Liver (tissue), 9 donors: Measurements from ENCODE around the gene PLB1. TPM values are rescaled to one million over a fixed set of nuclear protein-coding genes. Genes with fewer than 3 reads are reported as not detected.

Experiments
- DNase-seq: peaks from one replicate; pipeline ENCODE4 v3.0.0-alpha.2; 2017; ENCODE audit warnings: low spot score
- H3K27ac ChIP-seq, 2 donors: one replicate each; pipeline ENCODE4 v1.7.0; 2013; ENCODE audit warnings: inconsistent platforms in 2 of 2, low read length in 2 of 2, control low read depth in 1 of 2, low read depth in 1 of 2, mild to moderate bottlenecking in 1 of 2
- H3K27me3 ChIP-seq, 4 donors: one replicate each; pipeline versions ENCODE4 v1.6.1 to v1.7.0; 2013; ENCODE audit warnings: low read length in 3 of 4, inconsistent platforms in 1 of 4, mild to moderate bottlenecking in 1 of 4, moderate library complexity in 1 of 4; ENCODE audit not compliant: control insufficient read depth in 4 of 4, insufficient read depth in 4 of 4
- H3K36me3 ChIP-seq, 4 donors: one replicate each; pipeline versions ENCODE4 v1.6.1 to v1.7.0; 2013; ENCODE audit warnings: low read length in 3 of 4, mild to moderate bottlenecking in 3 of 4, low read depth in 1 of 4, moderate library complexity in 1 of 4; ENCODE audit not compliant: control insufficient read depth in 4 of 4, insufficient read depth in 3 of 4
- H3K4me1 ChIP-seq, 4 donors: one replicate each; pipeline versions ENCODE4 v1.6.1 to v1.7.0; 2013; ENCODE audit warnings: low read length in 3 of 4, mild to moderate bottlenecking in 3 of 4, moderate library complexity in 1 of 4; ENCODE audit not compliant: control insufficient read depth in 4 of 4, insufficient read depth in 4 of 4
- H3K4me3 ChIP-seq, 3 donors: one replicate each; pipeline versions ENCODE4 v1.6.1 to v1.7.0; 2013; ENCODE audit warnings: low read length in 3 of 3, control low read depth in 1 of 3, low read depth in 1 of 3, mild to moderate bottlenecking in 1 of 3
- H3K9ac ChIP-seq, 2 donors: one replicate each; pipeline ENCODE4 v1.7.0; 2013; ENCODE audit warnings: low read length in 2 of 2, mild to moderate bottlenecking in 2 of 2, moderate library complexity in 2 of 2, control low read depth in 1 of 2, low read depth in 1 of 2
- H3K9me3 ChIP-seq, 4 donors: one replicate each; pipeline versions ENCODE4 v1.6.1 to v1.7.0; 2013; ENCODE audit warnings: low read length in 3 of 4; ENCODE audit not compliant: control insufficient read depth in 4 of 4
- EGR1 ChIP-seq, 2 donors: IDR thresholded peaks; 2 replicates each; pipeline ENCODE4 v1.6.1; 2016 to 2018; ENCODE audit warnings: antibody characterized with exemption in 2 of 2, low read depth in 2 of 2
- FOXA1 ChIP-seq: IDR thresholded peaks from 2 replicates; pipeline ENCODE4 v1.6.1; 2016; ENCODE audit warnings: antibody characterized with exemption
- FOXA2 ChIP-seq: IDR thresholded peaks from 2 replicates; pipeline ENCODE4 v1.6.1; 2016; ENCODE audit warnings: antibody characterized with exemption
- GABPA ChIP-seq, 2 donors: IDR thresholded peaks in 1 of 2; conservative IDR thresholded peaks in 1 of 2; 2 replicates each; pipeline ENCODE4 v1.6.1; 2016; ENCODE audit warnings: antibody characterized with exemption in 2 of 2, mild to moderate bottlenecking in 1 of 2, moderate library complexity in 1 of 2
- HNF4A ChIP-seq, 2 donors: conservative IDR thresholded peaks; 2 replicates each; pipeline ENCODE4 v1.6.1; 2016; ENCODE audit warnings: antibody characterized with exemption in 2 of 2, mild to moderate bottlenecking in 2 of 2
- HNF4G ChIP-seq: IDR thresholded peaks from 2 replicates; pipeline ENCODE4 v1.6.1; 2016; ENCODE audit warnings: antibody characterized with exemption
- JUND ChIP-seq, 2 donors: IDR thresholded peaks; 2 replicates each; pipeline ENCODE4 v1.6.1; 2016; ENCODE audit warnings: antibody characterized with exemption in 2 of 2
- NR2F2 ChIP-seq: IDR thresholded peaks from 2 replicates; pipeline ENCODE4 v1.6.1; 2016; ENCODE audit warnings: antibody characterized with exemption
- RAD21 ChIP-seq, 2 donors: IDR thresholded peaks; 2 replicates each; pipeline ENCODE4 v1.6.1; 2016; ENCODE audit warnings: antibody characterized with exemption in 2 of 2, mild to moderate bottlenecking in 2 of 2
- RXRA ChIP-seq, 2 donors: IDR thresholded peaks; 2 replicates each; pipeline ENCODE4 v1.6.1; 2017 to 2018; ENCODE audit warnings: antibody characterized with exemption in 2 of 2, mild to moderate bottlenecking in 1 of 2
- SP1 ChIP-seq: IDR thresholded peaks from 2 replicates; pipeline ENCODE4 v1.6.1; 2018; ENCODE audit warnings: antibody characterized with exemption, mild to moderate bottlenecking
- TAF1 ChIP-seq: conservative IDR thresholded peaks from 2 replicates; pipeline ENCODE4 v1.6.1; 2016; ENCODE audit warnings: antibody characterized with exemption, mild to moderate bottlenecking
- YY1 ChIP-seq: IDR thresholded peaks from 2 replicates; pipeline ENCODE4 v1.6.1; 2016; ENCODE audit warnings: antibody characterized with exemption, mild to moderate bottlenecking
- WGBS: extraction: QIAGEN DNeasy Blood & Tissue Kit; methylation state at CpG from one replicate; pipeline ENCODE4 v1.1.7; 2013; 5-methylcytosine and 5-hydroxymethylcytosine counted together
- polyA plus RNA-seq, 2 donors: library from polyadenylated mRNA; stranded (reverse) in 1 of 2; unstranded in 1 of 2; fragments of 200-250 nt in 1 of 2; fragments of >200 nt in 1 of 2; fragmentation: Nextera tagmentation in 1 of 2; extraction: Ambion mirVana in 1 of 2; gene quantifications; one replicate each; pipeline versions ENCODE4 v1.2.1 to v1.2.3, GENCODE V29; 2013 to 2015
- total RNA-seq, 2 donors: library from RNA; depleted of rRNA; stranded (reverse); fragments of >200 nt; gene quantifications; one replicate each; pipeline ENCODE4 v1.2.3, GENCODE V29; 2014
- TF ChIP-seq, protein P1 (sequence below): IDR thresholded peaks from 2 replicates; pipeline ENCODE4 v1.6.1; 2016; ENCODE audit warnings: antibody characterized with exemption
- TF ChIP-seq, protein P2 (sequence below): fragments of 150-350 bp; IDR thresholded peaks from 2 replicates; pipeline ENCODE4 v1.5.1; 2017; ENCODE audit warnings: improper control_type of control experiment, low read depth, low read length; ENCODE audit not compliant: missing input control
- TF ChIP-seq, protein P3 (sequence below): IDR thresholded peaks from 2 replicates; pipeline ENCODE4 v1.6.1; 2016; ENCODE audit warnings: antibody characterized with exemption
- TF ChIP-seq, protein P4 (sequence below): IDR thresholded peaks from 2 replicates; pipeline ENCODE4 v1.6.1; 2016; ENCODE audit warnings: antibody characterized with exemption
- TF ChIP-seq, protein P5 (sequence below): IDR thresholded peaks from 2 replicates; pipeline ENCODE4 v1.6.1; 2016; ENCODE audit warnings: antibody characterized with exemption, mild to moderate bottlenecking
- donor health status: healthy.
- donor health status: healthy.
- donor health status: healthy.
- donor health status: healthy.
- donor health status: healthy.

The PLB1 gene
- total and polyA plus RNA-seq, 4 donors, result 0.58 to 4.5 (median 1.6) TPM

DNA sequence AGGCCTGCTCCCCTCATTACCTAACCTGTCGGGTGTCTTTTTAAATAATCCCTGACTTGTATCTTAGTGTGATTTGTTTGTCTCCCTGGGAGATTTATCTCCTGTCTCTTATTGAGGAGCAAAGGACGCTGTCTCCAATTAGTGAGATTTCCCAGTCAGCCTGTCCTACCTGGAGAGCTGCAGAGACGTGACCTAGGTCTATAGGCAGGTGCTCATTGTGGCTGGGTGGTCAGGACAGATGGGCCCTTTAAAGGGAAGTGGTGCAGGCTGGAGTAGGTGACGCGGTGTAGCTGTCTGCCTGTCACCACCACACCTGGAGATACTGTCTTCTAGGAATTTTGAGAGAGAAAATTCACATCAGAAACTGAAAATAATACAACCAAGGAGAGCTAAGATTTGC lies 28.0 kb downstream of the PLB1 start:
- Histone ChIP-seq H3K9ac (no peak overlapping the region), H3K36me3 (no peaks in the 10 kb centered on the region), H3K27ac (no peak overlapping the region), H3K4me1 (no peaks in the 10 kb centered on the region), H3K27me3 (peaks cover 0 to 4% (median 0%) of the 10 kb centered on the region in 4 donors), H3K9me3 (no peaks in the 10 kb centered on the region), H3K4me3 (no peak overlapping the region)
- TF ChIP-seq SP1 (no peak), FOXA1 (no peak), EGR1 (IDR thresholded peaks at IDR 0.05; ENCODE audit: low read depth in 2 of 2) (no peak), RAD21 (IDR thresholded peaks at IDR 0.05) (no peak), TAF1 (no peak), HNF4A (conservative IDR thresholded peaks at IDR 0.05) (no peak), JUND (IDR thresholded peaks at IDR 0.05) (no peak), FOXA2 (no peak), YY1 (no peak), NR2F2 (no peak), HNF4G (no peak), RXRA (IDR thresholded peaks at IDR 0.05) (no peak), GABPA (IDR thresholded peaks at IDR 0.05 in 1 of 2, conservative IDR thresholded peaks at IDR 0.05 in 1 of 2) (no peak)
- TF ChIP-seq, protein P1, sequence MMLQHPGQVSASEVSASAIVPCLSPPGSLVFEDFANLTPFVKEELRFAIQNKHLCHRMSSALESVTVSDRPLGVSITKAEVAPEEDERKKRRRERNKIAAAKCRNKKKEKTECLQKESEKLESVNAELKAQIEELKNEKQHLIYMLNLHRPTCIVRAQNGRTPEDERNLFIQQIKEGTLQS, result no peak
- TF ChIP-seq, protein P2, sequence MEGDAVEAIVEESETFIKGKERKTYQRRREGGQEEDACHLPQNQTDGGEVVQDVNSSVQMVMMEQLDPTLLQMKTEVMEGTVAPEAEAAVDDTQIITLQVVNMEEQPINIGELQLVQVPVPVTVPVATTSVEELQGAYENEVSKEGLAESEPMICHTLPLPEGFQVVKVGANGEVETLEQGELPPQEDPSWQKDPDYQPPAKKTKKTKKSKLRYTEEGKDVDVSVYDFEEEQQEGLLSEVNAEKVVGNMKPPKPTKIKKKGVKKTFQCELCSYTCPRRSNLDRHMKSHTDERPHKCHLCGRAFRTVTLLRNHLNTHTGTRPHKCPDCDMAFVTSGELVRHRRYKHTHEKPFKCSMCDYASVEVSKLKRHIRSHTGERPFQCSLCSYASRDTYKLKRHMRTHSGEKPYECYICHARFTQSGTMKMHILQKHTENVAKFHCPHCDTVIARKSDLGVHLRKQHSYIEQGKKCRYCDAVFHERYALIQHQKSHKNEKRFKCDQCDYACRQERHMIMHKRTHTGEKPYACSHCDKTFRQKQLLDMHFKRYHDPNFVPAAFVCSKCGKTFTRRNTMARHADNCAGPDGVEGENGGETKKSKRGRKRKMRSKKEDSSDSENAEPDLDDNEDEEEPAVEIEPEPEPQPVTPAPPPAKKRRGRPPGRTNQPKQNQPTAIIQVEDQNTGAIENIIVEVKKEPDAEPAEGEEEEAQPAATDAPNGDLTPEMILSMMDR, result no peak
- TF ChIP-seq, protein P3, sequence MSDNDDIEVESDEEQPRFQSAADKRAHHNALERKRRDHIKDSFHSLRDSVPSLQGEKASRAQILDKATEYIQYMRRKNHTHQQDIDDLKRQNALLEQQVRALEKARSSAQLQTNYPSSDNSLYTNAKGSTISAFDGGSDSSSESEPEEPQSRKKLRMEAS, result no peak
- TF ChIP-seq, protein P4, sequence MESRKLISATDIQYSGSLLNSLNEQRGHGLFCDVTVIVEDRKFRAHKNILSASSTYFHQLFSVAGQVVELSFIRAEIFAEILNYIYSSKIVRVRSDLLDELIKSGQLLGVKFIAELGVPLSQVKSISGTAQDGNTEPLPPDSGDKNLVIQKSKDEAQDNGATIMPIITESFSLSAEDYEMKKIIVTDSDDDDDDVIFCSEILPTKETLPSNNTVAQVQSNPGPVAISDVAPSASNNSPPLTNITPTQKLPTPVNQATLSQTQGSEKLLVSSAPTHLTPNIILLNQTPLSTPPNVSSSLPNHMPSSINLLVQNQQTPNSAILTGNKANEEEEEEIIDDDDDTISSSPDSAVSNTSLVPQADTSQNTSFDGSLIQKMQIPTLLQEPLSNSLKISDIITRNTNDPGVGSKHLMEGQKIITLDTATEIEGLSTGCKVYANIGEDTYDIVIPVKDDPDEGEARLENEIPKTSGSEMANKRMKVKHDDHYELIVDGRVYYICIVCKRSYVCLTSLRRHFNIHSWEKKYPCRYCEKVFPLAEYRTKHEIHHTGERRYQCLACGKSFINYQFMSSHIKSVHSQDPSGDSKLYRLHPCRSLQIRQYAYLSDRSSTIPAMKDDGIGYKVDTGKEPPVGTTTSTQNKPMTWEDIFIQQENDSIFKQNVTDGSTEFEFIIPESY, result no peak
- TF ChIP-seq, protein P5, sequence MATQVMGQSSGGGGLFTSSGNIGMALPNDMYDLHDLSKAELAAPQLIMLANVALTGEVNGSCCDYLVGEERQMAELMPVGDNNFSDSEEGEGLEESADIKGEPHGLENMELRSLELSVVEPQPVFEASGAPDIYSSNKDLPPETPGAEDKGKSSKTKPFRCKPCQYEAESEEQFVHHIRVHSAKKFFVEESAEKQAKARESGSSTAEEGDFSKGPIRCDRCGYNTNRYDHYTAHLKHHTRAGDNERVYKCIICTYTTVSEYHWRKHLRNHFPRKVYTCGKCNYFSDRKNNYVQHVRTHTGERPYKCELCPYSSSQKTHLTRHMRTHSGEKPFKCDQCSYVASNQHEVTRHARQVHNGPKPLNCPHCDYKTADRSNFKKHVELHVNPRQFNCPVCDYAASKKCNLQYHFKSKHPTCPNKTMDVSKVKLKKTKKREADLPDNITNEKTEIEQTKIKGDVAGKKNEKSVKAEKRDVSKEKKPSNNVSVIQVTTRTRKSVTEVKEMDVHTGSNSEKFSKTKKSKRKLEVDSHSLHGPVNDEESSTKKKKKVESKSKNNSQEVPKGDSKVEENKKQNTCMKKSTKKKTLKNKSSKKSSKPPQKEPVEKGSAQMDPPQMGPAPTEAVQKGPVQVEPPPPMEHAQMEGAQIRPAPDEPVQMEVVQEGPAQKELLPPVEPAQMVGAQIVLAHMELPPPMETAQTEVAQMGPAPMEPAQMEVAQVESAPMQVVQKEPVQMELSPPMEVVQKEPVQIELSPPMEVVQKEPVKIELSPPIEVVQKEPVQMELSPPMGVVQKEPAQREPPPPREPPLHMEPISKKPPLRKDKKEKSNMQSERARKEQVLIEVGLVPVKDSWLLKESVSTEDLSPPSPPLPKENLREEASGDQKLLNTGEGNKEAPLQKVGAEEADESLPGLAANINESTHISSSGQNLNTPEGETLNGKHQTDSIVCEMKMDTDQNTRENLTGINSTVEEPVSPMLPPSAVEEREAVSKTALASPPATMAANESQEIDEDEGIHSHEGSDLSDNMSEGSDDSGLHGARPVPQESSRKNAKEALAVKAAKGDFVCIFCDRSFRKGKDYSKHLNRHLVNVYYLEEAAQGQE, result no peak
- no peak for DNase-seq
- 46% methylated on average over 5 of the region's 5 CpGs for WGBS
